ENCODE measurements around the gene WDR76. TPM values are rescaled to one million over a fixed set of nuclear protein-coding genes. Genes with fewer than 3 reads are reported as not detected.

The WDR76 gene
- total RNA-seq, 1 experiment from 2014 or later, result 29.6 TPM

DNA sequence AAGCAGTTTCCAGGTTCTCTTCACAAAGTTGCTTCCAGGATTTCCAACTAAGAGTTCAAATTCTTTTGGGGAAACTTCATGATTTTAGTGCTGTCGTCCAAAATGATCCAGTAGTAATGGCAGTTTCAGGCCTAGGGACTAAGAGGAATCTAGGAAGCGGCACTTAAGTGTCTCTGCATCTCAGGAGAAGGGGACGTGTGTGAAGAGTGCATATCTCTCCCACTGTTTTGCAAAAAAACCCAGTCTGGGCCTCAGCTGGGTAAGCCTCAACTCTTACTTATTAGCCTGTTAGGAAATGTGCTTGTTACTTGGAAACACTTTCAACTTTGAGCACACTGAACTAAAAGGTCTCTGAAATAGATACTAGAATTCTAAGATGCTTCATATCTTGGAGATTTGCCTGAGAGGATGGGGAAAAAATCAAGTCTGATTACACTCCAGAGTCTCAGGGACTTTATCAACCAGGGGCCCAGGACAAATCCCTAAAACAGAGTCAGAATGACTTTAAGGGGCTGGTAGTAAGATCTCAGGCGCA lies 81.8 kb downstream of the WDR76 start:
- Mint-ChIP-seq H3K9me3 (peaks cover 0 to 3% of the 10 kb centered on the region in 2 experiments; a peak in 1 of 5 replicates), H3K36me3 (ENCODE audit: insufficient read depth in 1 of 3, low read depth in 3 of 3) (peaks cover 12 to 22% (median 21%) of the 10 kb centered on the region in 3 experiments; a peak in 6 of 7 replicates), H3K27ac (peak overlapping the region in 1 of 3 experiments; percentile 35; a peak in 2 of 7 replicates), H3K4me1 (peaks cover 18 to 19% of the 10 kb centered on the region in 2 experiments), H3K27me3 (ENCODE audit: low read depth) (no peaks in the 10 kb centered on the region), H3K4me3 (no peak overlapping the region)
- Histone ChIP-seq H2BK120ac (ENCODE audit: low read depth, low read length, poor library complexity, severe bottlenecking) (no peak overlapping the region), H2BK15ac (ENCODE audit: low read depth, low read length) (no peak overlapping the region), H3K79me1 (ENCODE audit: insufficient read depth, low read depth, low read length, poor library complexity, severe bottlenecking) (no peaks in the 10 kb centered on the region), H3K27ac (ENCODE audit: insufficient read length, low read depth, low read length) (no peak overlapping the region), H3K23me2 (ENCODE audit: insufficient read length, low read depth, low read length, poor library complexity, severe bottlenecking) (no peaks in the 10 kb centered on the region), H3K27me3 (ENCODE audit: insufficient read depth, low read length) (no peaks in the 10 kb centered on the region), H4K20me1 (ENCODE audit: control insufficient read depth, insufficient read depth, insufficient read length) (no peaks in the 10 kb centered on the region), H3K14ac (ENCODE audit: insufficient read depth, low read length) (no peak overlapping the region), H4K5ac (ENCODE audit: insufficient read length, low read depth, low read length) (no peak overlapping the region), H3K79me2 (ENCODE audit: insufficient read depth, low read length) (no peaks in the 10 kb centered on the region), H4K8ac (replicated peaks; ENCODE audit: insufficient read length, low read depth, low read length) (no peak overlapping the region), H3K18ac (ENCODE audit: insufficient read length, low read depth, low read length) (no peak overlapping the region), H4K91ac (ENCODE audit: insufficient read length, low read depth, low read length) (no peak overlapping the region), H2BK20ac (ENCODE audit: low read depth, low read length, poor library complexity, severe bottlenecking) (no peak overlapping the region), H3K56ac (ENCODE audit: insufficient read length, low read depth, low read length) (no peak overlapping the region), H2BK12ac (ENCODE audit: insufficient read length, low read depth, low read length) (no peak overlapping the region), H2BK5ac (ENCODE audit: insufficient read length, low read length) (no peak overlapping the region), H2AFZ (ENCODE audit: low read length) (no peak overlapping the region), H3K23ac (ENCODE audit: insufficient read length, low read depth, low read length) (no peak overlapping the region), H2AK5ac (ENCODE audit: insufficient read length, low read length) (no peak overlapping the region), H3K4ac (ENCODE audit: low read depth, low read length) (no peak overlapping the region), H3K4me2 (ENCODE audit: insufficient read depth, insufficient read length, low read length) (no peak overlapping the region), H3K9ac (ENCODE audit: extremely low read depth, insufficient read length, low read length) (no peak overlapping the region), H3K9me3 (ENCODE audit: control insufficient read depth, low read depth, low read length) (no peaks in the 10 kb centered on the region), H3K4me1 (ENCODE audit: insufficient read depth, low read length) (peaks cover 2% of the 10 kb centered on the region; the same call in 1 of the 2 replicates), H3T11ph (ENCODE audit: low read length) (no peak overlapping the region)
- DNase-seq, result no peak
- WGBS (ENCODE audit: extremely low coverage, insufficient read length, low lambda C conversion rate), result no CpG with 5 or more reads among the region's 4 CpGs
- TF ChIP-seq, protein P1, sequence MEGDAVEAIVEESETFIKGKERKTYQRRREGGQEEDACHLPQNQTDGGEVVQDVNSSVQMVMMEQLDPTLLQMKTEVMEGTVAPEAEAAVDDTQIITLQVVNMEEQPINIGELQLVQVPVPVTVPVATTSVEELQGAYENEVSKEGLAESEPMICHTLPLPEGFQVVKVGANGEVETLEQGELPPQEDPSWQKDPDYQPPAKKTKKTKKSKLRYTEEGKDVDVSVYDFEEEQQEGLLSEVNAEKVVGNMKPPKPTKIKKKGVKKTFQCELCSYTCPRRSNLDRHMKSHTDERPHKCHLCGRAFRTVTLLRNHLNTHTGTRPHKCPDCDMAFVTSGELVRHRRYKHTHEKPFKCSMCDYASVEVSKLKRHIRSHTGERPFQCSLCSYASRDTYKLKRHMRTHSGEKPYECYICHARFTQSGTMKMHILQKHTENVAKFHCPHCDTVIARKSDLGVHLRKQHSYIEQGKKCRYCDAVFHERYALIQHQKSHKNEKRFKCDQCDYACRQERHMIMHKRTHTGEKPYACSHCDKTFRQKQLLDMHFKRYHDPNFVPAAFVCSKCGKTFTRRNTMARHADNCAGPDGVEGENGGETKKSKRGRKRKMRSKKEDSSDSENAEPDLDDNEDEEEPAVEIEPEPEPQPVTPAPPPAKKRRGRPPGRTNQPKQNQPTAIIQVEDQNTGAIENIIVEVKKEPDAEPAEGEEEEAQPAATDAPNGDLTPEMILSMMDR (conservative IDR thresholded peaks at IDR 0.05), result no peak
